ENCODE results near the gene SLC10A6.

- TF ChIP-seq SP1 (IDR thresholded peaks at IDR 0.05) = no peak
- no peak for TF ChIP-seq NFRKB (IDR thresholded peaks at IDR 0.05)
- TF ChIP-seq BHLHE40 (IDR thresholded peaks at IDR 0.05; ENCODE audit: borderline replicate concordance) = no peak
- TF ChIP-seq PKNOX1 (IDR thresholded peaks at IDR 0.05) = no peak
Observed at GRCh38 chr4:86879641-86880040, 30.5 kb upstream of the SLC10A6 start.
